Suprapubic skin (tissue), 4 donors: ENCODE results near the gene SMIM36.

ENCODE experiments used
- POLR2A ChIP-seq, 2 donors: fragments of 450-650 bp; IDR thresholded peaks; one replicate each; pipeline ENCODE4 v1.6.1; 2017; ENCODE audit warnings: antibody characterized with exemption in 2 of 2, mild to moderate bottlenecking in 2 of 2, moderate library complexity in 2 of 2
- POLR2AphosphoS5 ChIP-seq, 3 donors: sonication (generic); formaldehyde crosslinking; IDR thresholded peaks; one replicate each; pipeline ENCODE4 v1.6.1; 2017; ENCODE audit warnings: antibody characterized with exemption in 3 of 3
- TF ChIP-seq, protein P1 (sequence below), 2 donors: fragments of 200-600 bp in 1 of 2; fragments of 450-650 bp in 1 of 2; sonication (generic) in 1 of 2; IDR thresholded peaks; one replicate each; pipeline ENCODE4 v1.5.1; 2016 to 2019; ENCODE audit warnings: antibody characterized with exemption in 2 of 2, mild to moderate bottlenecking in 1 of 2, moderate library complexity in 1 of 2

DNA sequence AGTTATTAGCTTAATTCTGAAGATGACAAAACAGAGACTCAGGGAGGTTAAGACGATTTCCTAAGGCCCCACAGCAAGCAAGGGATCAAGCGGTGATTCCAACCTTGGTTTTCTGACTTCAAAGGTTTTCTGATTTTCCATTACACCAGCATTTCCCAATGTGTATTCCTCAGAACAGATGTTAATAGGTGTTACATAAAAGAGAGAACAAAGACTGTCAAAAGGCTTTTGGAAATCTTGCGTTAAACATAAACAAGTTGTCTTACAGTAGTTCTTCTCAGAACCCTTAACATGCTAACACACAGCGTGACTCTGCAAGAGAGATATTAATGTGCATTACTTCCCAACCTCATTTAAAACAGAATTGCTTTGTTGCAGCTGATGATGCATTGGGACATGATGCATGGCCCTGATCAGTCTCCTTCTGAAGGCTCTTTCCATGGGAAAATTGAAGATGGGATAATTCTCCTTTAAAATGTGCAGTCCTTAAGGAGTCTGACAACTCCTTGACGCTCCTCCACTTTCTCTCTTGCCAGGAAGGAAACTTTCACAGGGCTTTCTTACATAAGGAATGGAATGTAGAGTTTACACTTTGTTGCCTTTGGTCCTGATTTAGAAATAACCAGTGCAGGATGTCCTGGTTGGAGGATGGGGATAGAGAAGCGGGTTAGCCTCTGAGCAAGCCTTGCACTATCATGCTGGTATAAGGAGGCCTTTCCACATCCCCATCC lies 68.1 kb downstream of the SMIM36 start:
- TF ChIP-seq, protein P1, sequence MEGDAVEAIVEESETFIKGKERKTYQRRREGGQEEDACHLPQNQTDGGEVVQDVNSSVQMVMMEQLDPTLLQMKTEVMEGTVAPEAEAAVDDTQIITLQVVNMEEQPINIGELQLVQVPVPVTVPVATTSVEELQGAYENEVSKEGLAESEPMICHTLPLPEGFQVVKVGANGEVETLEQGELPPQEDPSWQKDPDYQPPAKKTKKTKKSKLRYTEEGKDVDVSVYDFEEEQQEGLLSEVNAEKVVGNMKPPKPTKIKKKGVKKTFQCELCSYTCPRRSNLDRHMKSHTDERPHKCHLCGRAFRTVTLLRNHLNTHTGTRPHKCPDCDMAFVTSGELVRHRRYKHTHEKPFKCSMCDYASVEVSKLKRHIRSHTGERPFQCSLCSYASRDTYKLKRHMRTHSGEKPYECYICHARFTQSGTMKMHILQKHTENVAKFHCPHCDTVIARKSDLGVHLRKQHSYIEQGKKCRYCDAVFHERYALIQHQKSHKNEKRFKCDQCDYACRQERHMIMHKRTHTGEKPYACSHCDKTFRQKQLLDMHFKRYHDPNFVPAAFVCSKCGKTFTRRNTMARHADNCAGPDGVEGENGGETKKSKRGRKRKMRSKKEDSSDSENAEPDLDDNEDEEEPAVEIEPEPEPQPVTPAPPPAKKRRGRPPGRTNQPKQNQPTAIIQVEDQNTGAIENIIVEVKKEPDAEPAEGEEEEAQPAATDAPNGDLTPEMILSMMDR (IDR thresholded peaks at IDR 0.05): no peak
- TF ChIP-seq POLR2A (IDR thresholded peaks at IDR 0.05): no peak
- no peak for TF ChIP-seq POLR2AphosphoS5 (IDR thresholded peaks at IDR 0.05)
